Natural killer cell (primary cell): ENCODE data around the gene CYP26A1. TPM values are rescaled to one million over a fixed set of nuclear protein-coding genes. Genes with fewer than 3 reads are reported as not detected.
A peak's percentile ranks its signal among the peaks of the same experiment; 100 is the strongest.

Experiments
- ATAC-seq, 3 donors: fragments of 150-1000 bp in 2 of 3; fragments of 200-7000 bp in 1 of 3; cut with Tn5 transposase; 1 replicate in 1 of 3; 2 replicates in 2 of 3; pipeline ENCODE4 v1.10.0; 2021; ENCODE audit warnings: mild to moderate bottlenecking in 2 of 3, moderate library complexity in 2 of 3
- DNase-seq, 2 donors: peaks; one replicate each; pipeline versions ENCODE4 v3.0.0 to v3.0.0-alpha.2; 2013 to 2021; ENCODE audit warnings: mixed read lengths in 1 of 2
- H3K27ac ChIP-seq: one replicate; pipeline ENCODE4 v1.5.1; 2013; ENCODE audit warnings: mild to moderate bottlenecking, low read length
- H3K27me3 ChIP-seq: one replicate; pipeline ENCODE4 v1.6.1; 2013; ENCODE audit warnings: low read length; ENCODE audit not compliant: control insufficient read depth, insufficient read depth
- H3K36me3 ChIP-seq: one replicate; pipeline ENCODE4 v1.6.1; 2013; ENCODE audit warnings: low read length; ENCODE audit not compliant: control insufficient read depth, insufficient read depth
- H3K4me1 ChIP-seq: one replicate; pipeline ENCODE4 v1.6.1; 2013; ENCODE audit warnings: low read length; ENCODE audit not compliant: control insufficient read depth, insufficient read depth
- H3K4me3 ChIP-seq: one replicate; pipeline ENCODE4 v1.5.1; 2013; ENCODE audit warnings: low read length
- H3K9me3 ChIP-seq: one replicate; pipeline ENCODE4 v1.6.1; 2013; ENCODE audit warnings: low read length; ENCODE audit not compliant: control insufficient read depth, insufficient read depth
- H3K27ac Mint-ChIP-seq, 2 donors: one replicate each; pipeline ENCODE4 v1.8.0; 2022; ENCODE audit warnings: mild to moderate bottlenecking in 2 of 2, mixed read lengths in 2 of 2, moderate library complexity in 1 of 2
- H3K27me3 Mint-ChIP-seq, 2 donors: one replicate each; pipeline ENCODE4 v1.8.0; 2022; ENCODE audit warnings: low read depth in 2 of 2, mixed read lengths in 2 of 2
- H3K36me3 Mint-ChIP-seq: one replicate; pipeline ENCODE4 v1.8.0; 2022; ENCODE audit warnings: mixed read lengths
- H3K4me1 Mint-ChIP-seq, 2 donors: one replicate each; pipeline ENCODE4 v1.8.0; 2022; ENCODE audit warnings: mixed read lengths in 2 of 2
- H3K4me3 Mint-ChIP-seq: one replicate; pipeline ENCODE4 v1.8.0; 2022; ENCODE audit warnings: mild to moderate bottlenecking, moderate library complexity, mixed read lengths
- H3K9me3 Mint-ChIP-seq, 2 donors: one replicate each; pipeline ENCODE4 v1.8.0; 2022; ENCODE audit warnings: mixed read lengths in 2 of 2
- WGBS: methylation state at CpG from one replicate; pipeline ENCODE4 v1.1.7; 2013; ENCODE audit warnings: missing lambda C conversion rate; ENCODE audit not compliant: insufficient coverage; 5-methylcytosine and 5-hydroxymethylcytosine counted together
- intact Hi-C: fragments of 100-400 bp; cut with micrococcal nuclease; formaldehyde crosslinking; loops from one replicate; pipeline ENCODE4 v1.14.2; 2022
- total RNA-seq, 4 donors: library from RNA; stranded (reverse); fragments of 120-200 nt in 1 of 4; gene quantifications; one replicate each; pipeline versions ENCODE4 v1.2.3 to v1.2.4, GENCODE V29; 2013 to 2022
- TF ChIP-seq, protein P1 (sequence below): fragments of 200-600 bp; IDR thresholded peaks from one replicate; pipeline ENCODE4 v1.8.0; 2022; ENCODE audit warnings: antibody characterized with exemption

The CYP26A1 gene
- total RNA-seq, 3 donors from 2014 or later (not counting 1 experiment from before 2014, with no cell fraction given) = not detected

DNA sequence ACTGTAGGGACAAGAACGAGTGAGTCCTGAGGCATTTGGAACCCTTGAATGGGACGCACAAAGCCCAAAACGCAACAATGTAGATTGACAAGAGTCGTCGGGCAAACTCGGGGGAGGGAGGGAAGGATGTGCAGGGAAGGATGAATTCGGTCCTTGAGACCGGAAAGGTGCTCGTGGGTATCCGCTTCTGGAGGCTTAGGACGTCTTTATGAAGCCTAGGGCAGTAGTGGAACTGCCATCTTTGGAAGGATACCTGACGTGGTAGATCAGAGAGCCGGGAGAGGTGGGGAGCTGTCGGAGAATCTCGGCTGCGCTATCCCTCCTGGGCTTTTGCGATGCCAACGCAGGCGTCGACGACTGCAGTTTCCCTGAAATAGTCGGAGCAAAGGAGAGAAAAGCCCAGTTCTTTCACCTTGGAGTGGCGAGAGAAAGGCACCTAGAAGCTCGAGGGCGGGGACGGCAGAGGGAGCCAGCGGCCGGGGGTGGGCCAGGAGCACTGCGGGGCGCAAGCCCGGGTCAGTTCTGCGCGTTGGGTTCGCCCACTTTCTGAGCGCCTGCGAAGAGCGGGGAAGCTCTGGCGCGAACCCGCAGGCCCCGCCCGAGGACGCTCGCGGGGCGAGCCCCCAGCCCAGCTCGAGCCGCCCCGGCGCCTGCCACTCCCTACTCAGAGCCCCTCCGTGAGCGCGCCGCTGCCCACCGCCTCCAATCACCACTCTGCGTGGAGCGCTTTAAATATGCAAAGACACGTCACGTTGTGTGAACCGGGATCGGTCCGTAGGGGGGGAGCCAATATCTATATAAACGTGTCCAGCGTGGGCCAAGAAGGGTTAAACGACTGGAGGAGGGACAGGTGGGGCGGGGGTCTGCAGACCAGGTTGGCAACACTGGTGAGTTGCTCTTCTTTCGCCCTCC, 13.5 kb upstream of the CYP26A1 start, which contains the start of gene CYP26C1:
TSS of gene CYP26C1 (plus strand) at position 824 of the 912 bp plus-strand sequence. CDS start 466 bp downstream, outside the sequence.
- no peak within 1 kb of the TSS for H3K27ac ChIP-seq

DNA sequence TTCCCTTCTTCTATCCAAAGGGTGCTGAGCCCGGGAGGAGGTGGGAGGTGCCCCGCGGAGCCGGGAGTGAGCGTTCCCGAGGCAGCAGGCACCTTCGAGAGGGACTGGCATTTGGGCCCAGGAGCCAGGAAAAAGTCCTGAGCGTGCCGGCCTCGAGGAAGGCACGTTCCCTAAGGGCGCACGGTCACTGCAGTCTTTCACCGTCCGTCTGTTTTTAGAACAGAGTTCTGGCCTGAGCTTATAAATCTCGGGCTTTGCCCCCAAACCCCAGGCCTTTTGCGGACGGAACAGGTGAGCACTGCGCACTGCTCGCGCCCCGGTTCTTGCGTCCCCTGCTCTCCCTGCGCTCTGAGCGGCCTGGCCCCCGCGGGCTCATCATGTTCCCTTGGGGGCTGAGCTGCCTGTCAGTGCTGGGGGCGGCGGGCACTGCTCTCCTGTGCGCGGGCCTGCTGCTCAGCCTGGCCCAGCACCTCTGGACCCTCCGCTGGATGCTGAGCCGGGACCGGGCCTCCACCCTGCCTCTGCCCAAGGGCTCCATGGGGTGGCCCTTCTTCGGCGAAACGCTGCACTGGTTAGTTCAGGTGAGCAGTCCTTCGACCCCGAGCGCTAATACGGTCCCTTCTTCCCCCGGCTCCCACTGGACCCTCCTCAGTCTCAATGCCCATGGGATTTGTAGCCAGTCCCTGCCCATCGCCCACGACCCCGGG, 12.7 kb upstream of the CYP26A1 start:
- Mint-ChIP-seq H3K27me3 (peaks cover 22 to 27% of the 10 kb centered on the region in 2 donors), H3K4me1 (peaks cover 13 to 14% of the 10 kb centered on the region in 2 donors), H3K27ac (no peak overlapping the region), H3K9me3 (no peaks in the 10 kb centered on the region), H3K36me3 (peaks cover 10% of the 10 kb centered on the region), H3K4me3 (peak overlapping the region; percentile 47)
- H3K36me3 ChIP-seq = peaks cover 3% of the 10 kb centered on the region
- H3K27me3 ChIP-seq = peaks cover 7% of the 10 kb centered on the region
- no peak overlapping the region for H3K27ac ChIP-seq
- no peak overlapping the region for H3K4me3 ChIP-seq
- no peaks in the 10 kb centered on the region for H3K9me3 ChIP-seq
- intact Hi-C loops = no loop called here
- ATAC-seq = no peak
- WGBS = 56% methylated on average over 45 of the region's 45 CpGs
- no peak for DNase-seq
- TF ChIP-seq, protein P1, sequence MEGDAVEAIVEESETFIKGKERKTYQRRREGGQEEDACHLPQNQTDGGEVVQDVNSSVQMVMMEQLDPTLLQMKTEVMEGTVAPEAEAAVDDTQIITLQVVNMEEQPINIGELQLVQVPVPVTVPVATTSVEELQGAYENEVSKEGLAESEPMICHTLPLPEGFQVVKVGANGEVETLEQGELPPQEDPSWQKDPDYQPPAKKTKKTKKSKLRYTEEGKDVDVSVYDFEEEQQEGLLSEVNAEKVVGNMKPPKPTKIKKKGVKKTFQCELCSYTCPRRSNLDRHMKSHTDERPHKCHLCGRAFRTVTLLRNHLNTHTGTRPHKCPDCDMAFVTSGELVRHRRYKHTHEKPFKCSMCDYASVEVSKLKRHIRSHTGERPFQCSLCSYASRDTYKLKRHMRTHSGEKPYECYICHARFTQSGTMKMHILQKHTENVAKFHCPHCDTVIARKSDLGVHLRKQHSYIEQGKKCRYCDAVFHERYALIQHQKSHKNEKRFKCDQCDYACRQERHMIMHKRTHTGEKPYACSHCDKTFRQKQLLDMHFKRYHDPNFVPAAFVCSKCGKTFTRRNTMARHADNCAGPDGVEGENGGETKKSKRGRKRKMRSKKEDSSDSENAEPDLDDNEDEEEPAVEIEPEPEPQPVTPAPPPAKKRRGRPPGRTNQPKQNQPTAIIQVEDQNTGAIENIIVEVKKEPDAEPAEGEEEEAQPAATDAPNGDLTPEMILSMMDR = no peak
- H3K4me1 ChIP-seq = peaks cover 19% of the 10 kb centered on the region

More for the DNA sequence above, 13.5 kb upstream of the CYP26A1 start, which contains the start of gene CYP26C1:
- TF ChIP-seq, protein P1 = no peak
- peaks cover 7% of the 10 kb centered on the region for H3K27me3 ChIP-seq
- intact Hi-C loops = no loop called here
- Mint-ChIP-seq H3K27ac (no peak within 1 kb of the TSS), H3K4me3 (peak within 1 kb of the TSS; percentile 47), H3K36me3 (peaks cover 10% of the 10 kb centered on the region), H3K9me3 (no peaks in the 10 kb centered on the region), H3K4me1 (peaks cover 13 to 14% of the 10 kb centered on the region in 2 donors), H3K27me3 (peaks cover 19 to 23% of the 10 kb centered on the region in 2 donors)
- 59% methylated on average over 67 of the region's 67 CpGs for WGBS
- DNase-seq = no peak
- H3K4me1 ChIP-seq = peaks cover 19% of the 10 kb centered on the region
- ATAC-seq = no peak
- H3K4me3 ChIP-seq = no peak within 1 kb of the TSS
- no peaks in the 10 kb centered on the region for H3K9me3 ChIP-seq
- peaks cover 3% of the 10 kb centered on the region for H3K36me3 ChIP-seq

DNA sequence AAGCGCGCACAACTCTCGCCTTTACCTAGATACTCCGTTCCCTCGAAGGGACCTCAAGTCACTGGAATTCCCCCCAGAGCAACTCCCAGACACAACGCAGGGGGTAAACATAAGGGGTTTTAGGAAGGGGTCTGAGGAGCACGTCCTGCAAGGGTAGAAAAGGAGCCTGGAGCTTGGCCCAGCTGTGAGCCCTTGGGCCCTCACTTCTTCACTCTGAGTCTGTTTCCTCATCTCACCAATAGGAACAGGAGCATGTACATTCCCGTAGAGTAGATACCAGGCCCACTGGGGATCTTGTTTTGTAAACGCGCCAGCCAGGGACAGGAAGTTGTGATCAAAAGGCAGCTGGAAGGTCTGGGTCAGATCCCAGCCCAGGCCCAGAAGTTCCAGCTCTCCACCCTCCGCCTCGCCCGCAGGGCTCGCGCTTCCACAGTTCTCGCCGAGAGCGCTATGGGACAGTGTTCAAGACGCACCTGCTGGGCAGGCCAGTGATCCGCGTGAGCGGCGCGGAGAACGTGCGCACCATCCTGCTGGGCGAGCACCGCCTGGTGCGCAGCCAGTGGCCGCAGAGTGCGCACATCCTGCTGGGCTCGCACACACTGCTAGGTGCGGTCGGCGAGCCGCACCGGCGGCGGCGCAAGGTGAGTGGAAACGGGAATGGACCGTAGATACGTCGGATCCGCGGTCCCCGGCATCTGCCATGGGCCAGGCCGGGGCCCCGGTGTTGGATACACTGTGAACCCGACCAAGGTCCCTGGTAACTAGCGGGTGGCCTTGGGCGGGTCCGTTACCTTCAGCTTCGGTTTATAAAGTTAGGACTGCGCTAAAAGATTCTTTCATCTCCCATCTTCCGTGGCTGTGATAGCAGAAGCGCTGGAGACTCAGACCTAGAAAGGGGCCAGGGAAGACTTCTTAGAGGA, 11.8 kb upstream of the CYP26A1 start:
- no peak for DNase-seq
- Mint-ChIP-seq H3K4me1 (peaks cover 13 to 14% of the 10 kb centered on the region in 2 donors), H3K27me3 (peaks cover 25 to 33% of the 10 kb centered on the region in 2 donors), H3K4me3 (peak overlapping the region; percentile 67), H3K27ac (no peak overlapping the region), H3K9me3 (no peaks in the 10 kb centered on the region), H3K36me3 (peaks cover 10% of the 10 kb centered on the region)
- H3K27ac ChIP-seq = no peak overlapping the region
- ATAC-seq = peak in 2 of 3 donors; percentile 18 to 35
- H3K36me3 ChIP-seq = peaks cover 3% of the 10 kb centered on the region
- WGBS = 12% methylated on average over 56 of the region's 57 CpGs
- H3K4me3 ChIP-seq = no peak overlapping the region
- peaks cover 7% of the 10 kb centered on the region for H3K27me3 ChIP-seq
- TF ChIP-seq, protein P1 = no peak
- intact Hi-C loops = no loop called here
- H3K4me1 ChIP-seq = peaks cover 19% of the 10 kb centered on the region
- no peaks in the 10 kb centered on the region for H3K9me3 ChIP-seq
